HepG2 (cell line): Measurements from ENCODE around the gene SELENOV. TPM values are rescaled to one million over a fixed set of nuclear protein-coding genes. Genes with fewer than 3 reads are reported as not detected.

Source experiments
- ATAD3A ChIP-seq: sonication (generic); formaldehyde crosslinking; IDR thresholded peaks from 2 replicates; pipeline ENCODE4 v1.4.0; 2020; ENCODE audit warnings: missing genetic modification reagents
- LRRFIP1 ChIP-seq: sonication (generic); formaldehyde crosslinking; conservative IDR thresholded peaks from 2 replicates; pipeline ENCODE4 v1.4.0; 2020; ENCODE audit warnings: missing genetic modification reagents
- ZBTB7B ChIP-seq: sonication (generic); formaldehyde crosslinking; IDR thresholded peaks from 2 replicates; pipeline ENCODE4 v1.4.0; 2020; ENCODE audit warnings: missing genetic modification reagents
- ZKSCAN5 ChIP-seq: sonication (generic); formaldehyde crosslinking; IDR thresholded peaks from 2 replicates; pipeline ENCODE4 v1.5.1; 2020; ENCODE audit warnings: mild to moderate bottlenecking, missing genetic modification reagents
- ZNF230 ChIP-seq: sonication (generic); formaldehyde crosslinking; IDR thresholded peaks from 2 replicates; pipeline ENCODE4 v1.4.0; 2020; ENCODE audit warnings: mild to moderate bottlenecking, missing genetic modification reagents
- ZNF275 ChIP-seq: sonication (generic); formaldehyde crosslinking; IDR thresholded peaks from 2 replicates; pipeline ENCODE4 v1.8.0; 2022; ENCODE audit warnings: missing genetic modification reagents, mild to moderate bottlenecking, inconsistent platforms, borderline replicate concordance
- ZNF337 ChIP-seq: sonication (generic); formaldehyde crosslinking; IDR thresholded peaks from 2 replicates; pipeline ENCODE4 v1.5.1; 2020; ENCODE audit warnings: missing genetic modification reagents, low read depth, mild to moderate bottlenecking, borderline replicate concordance
- ZNF556 ChIP-seq: sonication (generic); formaldehyde crosslinking; IDR thresholded peaks from 2 replicates; pipeline ENCODE4 v1.4.0; 2020; ENCODE audit warnings: mild to moderate bottlenecking, missing genetic modification reagents, borderline replicate concordance
- ZSCAN20 ChIP-seq: sonication (generic); formaldehyde crosslinking; IDR thresholded peaks from 2 replicates; pipeline ENCODE4 v1.4.0; 2020; ENCODE audit warnings: missing genetic modification reagents, mild to moderate bottlenecking, borderline replicate concordance
- ZSCAN9 ChIP-seq: IDR thresholded peaks from 2 replicates; pipeline ENCODE4 v1.6.1; 2016; ENCODE audit warnings: borderline replicate concordance
- polyA plus RNA-seq, 8 experiments: library from polyadenylated mRNA; depleted of rRNA in 3 of 8; stranded (reverse) in 7 of 8; unstranded in 1 of 8; fragments of >200 nt; fragmentation: Illumina TruSeq in 4 of 8; extraction: Trizol in 4 of 8; gene quantifications; 2 replicates each; pipeline versions ENCODE4 v1.2.1 to v1.2.3, GENCODE V29; 2011 to 2016; ENCODE audit warnings: low read depth in 4 of 8, missing spikeins in 1 of 8, mixed read lengths in 1 of 8; ENCODE audit not compliant: insufficient read depth in 1 of 8
- total RNA-seq, 5 experiments: library from RNA; depleted of rRNA; stranded (reverse); fragments of >200 nt; fragmentation: Illumina TruSeq; extraction: Trizol; gene quantifications; 2 replicates each; pipeline ENCODE4 v1.2.3, GENCODE V29; 2016; ENCODE audit warnings: low read depth in 1 of 5
- TF ChIP-seq, protein P1 (sequence below): sonication (generic); formaldehyde crosslinking; conservative IDR thresholded peaks from 2 replicates; pipeline ENCODE4 v1.4.0; 2020; ENCODE audit warnings: mild to moderate bottlenecking, missing genetic modification reagents, moderate library complexity
- TF ChIP-seq, protein P2 (sequence below): sonication (generic); formaldehyde crosslinking; IDR thresholded peaks from 2 replicates; pipeline ENCODE4 v1.5.0; 2020; ENCODE audit warnings: mild to moderate bottlenecking, missing genetic modification reagents
- TF ChIP-seq, protein P3 (sequence below): sonication (generic); formaldehyde crosslinking; conservative IDR thresholded peaks from 2 replicates; pipeline ENCODE4 v1.4.0; 2020; ENCODE audit warnings: missing genetic modification reagents
- TF ChIP-seq, protein P4 (sequence below): IDR thresholded peaks from 2 replicates; pipeline ENCODE4 v1.6.1; 2016

SELENOV gene
- total and polyA plus RNA-seq, 2 of the 13 experiments (the other 11 are each of a cell fraction or from before 2014, with no cell fraction given), result not detected

- TF ChIP-seq, protein P1, sequence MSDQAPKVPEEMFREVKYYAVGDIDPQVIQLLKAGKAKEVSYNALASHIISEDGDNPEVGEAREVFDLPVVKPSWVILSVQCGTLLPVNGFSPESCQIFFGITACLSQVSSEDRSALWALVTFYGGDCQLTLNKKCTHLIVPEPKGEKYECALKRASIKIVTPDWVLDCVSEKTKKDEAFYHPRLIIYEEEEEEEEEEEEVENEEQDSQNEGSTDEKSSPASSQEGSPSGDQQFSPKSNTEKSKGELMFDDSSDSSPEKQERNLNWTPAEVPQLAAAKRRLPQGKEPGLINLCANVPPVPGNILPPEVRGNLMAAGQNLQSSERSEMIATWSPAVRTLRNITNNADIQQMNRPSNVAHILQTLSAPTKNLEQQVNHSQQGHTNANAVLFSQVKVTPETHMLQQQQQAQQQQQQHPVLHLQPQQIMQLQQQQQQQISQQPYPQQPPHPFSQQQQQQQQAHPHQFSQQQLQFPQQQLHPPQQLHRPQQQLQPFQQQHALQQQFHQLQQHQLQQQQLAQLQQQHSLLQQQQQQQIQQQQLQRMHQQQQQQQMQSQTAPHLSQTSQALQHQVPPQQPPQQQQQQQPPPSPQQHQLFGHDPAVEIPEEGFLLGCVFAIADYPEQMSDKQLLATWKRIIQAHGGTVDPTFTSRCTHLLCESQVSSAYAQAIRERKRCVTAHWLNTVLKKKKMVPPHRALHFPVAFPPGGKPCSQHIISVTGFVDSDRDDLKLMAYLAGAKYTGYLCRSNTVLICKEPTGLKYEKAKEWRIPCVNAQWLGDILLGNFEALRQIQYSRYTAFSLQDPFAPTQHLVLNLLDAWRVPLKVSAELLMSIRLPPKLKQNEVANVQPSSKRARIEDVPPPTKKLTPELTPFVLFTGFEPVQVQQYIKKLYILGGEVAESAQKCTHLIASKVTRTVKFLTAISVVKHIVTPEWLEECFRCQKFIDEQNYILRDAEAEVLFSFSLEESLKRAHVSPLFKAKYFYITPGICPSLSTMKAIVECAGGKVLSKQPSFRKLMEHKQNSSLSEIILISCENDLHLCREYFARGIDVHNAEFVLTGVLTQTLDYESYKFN (CRISPR knock-in tag), result peak; percentile 25; the same call in 1 of the 2 replicates
- peak; percentile 88; the same call in 1 of the 2 replicates for TF ChIP-seq ZSCAN20 (CRISPR knock-in tag)
- TF ChIP-seq ZBTB7B (CRISPR knock-in tag), result 0 out of 2 replicates have a peak, but pooled peaks have one; percentile 23
- no peak for TF ChIP-seq ZNF556 (CRISPR knock-in tag)
- TF ChIP-seq ZNF275, result peak; percentile 59; the same call in 1 of the 2 replicates
- no peak for TF ChIP-seq ZNF230 (CRISPR knock-in tag)
- no peak for TF ChIP-seq ZNF337 (CRISPR knock-in tag)
- TF ChIP-seq, protein P2, sequence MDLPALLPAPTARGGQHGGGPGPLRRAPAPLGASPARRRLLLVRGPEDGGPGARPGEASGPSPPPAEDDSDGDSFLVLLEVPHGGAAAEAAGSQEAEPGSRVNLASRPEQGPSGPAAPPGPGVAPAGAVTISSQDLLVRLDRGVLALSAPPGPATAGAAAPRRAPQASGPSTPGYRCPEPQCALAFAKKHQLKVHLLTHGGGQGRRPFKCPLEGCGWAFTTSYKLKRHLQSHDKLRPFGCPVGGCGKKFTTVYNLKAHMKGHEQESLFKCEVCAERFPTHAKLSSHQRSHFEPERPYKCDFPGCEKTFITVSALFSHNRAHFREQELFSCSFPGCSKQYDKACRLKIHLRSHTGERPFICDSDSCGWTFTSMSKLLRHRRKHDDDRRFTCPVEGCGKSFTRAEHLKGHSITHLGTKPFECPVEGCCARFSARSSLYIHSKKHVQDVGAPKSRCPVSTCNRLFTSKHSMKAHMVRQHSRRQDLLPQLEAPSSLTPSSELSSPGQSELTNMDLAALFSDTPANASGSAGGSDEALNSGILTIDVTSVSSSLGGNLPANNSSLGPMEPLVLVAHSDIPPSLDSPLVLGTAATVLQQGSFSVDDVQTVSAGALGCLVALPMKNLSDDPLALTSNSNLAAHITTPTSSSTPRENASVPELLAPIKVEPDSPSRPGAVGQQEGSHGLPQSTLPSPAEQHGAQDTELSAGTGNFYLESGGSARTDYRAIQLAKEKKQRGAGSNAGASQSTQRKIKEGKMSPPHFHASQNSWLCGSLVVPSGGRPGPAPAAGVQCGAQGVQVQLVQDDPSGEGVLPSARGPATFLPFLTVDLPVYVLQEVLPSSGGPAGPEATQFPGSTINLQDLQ (CRISPR knock-in tag), result no peak
- TF ChIP-seq ZKSCAN5, result no peak
- no peak for TF ChIP-seq ATAD3A
- TF ChIP-seq, protein P3, sequence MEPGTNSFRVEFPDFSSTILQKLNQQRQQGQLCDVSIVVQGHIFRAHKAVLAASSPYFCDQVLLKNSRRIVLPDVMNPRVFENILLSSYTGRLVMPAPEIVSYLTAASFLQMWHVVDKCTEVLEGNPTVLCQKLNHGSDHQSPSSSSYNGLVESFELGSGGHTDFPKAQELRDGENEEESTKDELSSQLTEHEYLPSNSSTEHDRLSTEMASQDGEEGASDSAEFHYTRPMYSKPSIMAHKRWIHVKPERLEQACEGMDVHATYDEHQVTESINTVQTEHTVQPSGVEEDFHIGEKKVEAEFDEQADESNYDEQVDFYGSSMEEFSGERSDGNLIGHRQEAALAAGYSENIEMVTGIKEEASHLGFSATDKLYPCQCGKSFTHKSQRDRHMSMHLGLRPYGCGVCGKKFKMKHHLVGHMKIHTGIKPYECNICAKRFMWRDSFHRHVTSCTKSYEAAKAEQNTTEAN (CRISPR knock-in tag), result peak; percentile 76; the same call in 1 of the 2 replicates
- no peak for TF ChIP-seq ZSCAN9 (CRISPR knock-in tag)
- TF ChIP-seq LRRFIP1 (CRISPR knock-in tag), result no peak
- TF ChIP-seq, protein P4, sequence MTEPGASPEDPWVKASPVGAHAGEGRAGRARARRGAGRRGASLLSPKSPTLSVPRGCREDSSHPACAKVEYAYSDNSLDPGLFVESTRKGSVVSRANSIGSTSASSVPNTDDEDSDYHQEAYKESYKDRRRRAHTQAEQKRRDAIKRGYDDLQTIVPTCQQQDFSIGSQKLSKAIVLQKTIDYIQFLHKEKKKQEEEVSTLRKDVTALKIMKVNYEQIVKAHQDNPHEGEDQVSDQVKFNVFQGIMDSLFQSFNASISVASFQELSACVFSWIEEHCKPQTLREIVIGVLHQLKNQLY (CRISPR knock-in tag), result no peak
Measured at GRCh38 chr19:39539518-39540332, 24.8 kb downstream of the SELENOV start, which contains the start of gene EID2 (continued).
